Right ventricle myocardium inferior (tissue), 1 donor: ENCODE results near the gene ZDHHC11B. TPM values are rescaled to one million over a fixed set of nuclear protein-coding genes. Genes with fewer than 3 reads are reported as not detected.
A peak's percentile ranks its signal among the peaks of the same experiment; 100 is the strongest.
"Not testable (repeated sequence)": the region's sequence is repeated elsewhere in the genome, so short reads cannot be mapped to it uniquely, and the experiment has no call there.

Experiments
- ATAC-seq: fragments of 200-7000 bp; cut with Tn5 transposase; one replicate; pipeline ENCODE4 v1.9.1; 2020; ENCODE audit warnings: mild to moderate bottlenecking, moderate library complexity
- DNase-seq: peaks from one replicate; pipeline ENCODE4 v3.0.0; 2021; ENCODE audit errors: missing footprints
- intact Hi-C: fragments of 100-400 bp; cut with DNase I; formaldehyde crosslinking; loops from one replicate; pipeline ENCODE4 v1.11.0; 2022
- total RNA-seq: library from RNA; stranded (reverse); fragmentation: NEBNext Ultra II Directional; extraction: Animal tissue kit (Norgen Biotek cat#: 25700); gene quantifications from one replicate; pipeline ENCODE4 v1.2.1, GENCODE V29; 2021
- donor health status: DM: no; HTN: yes; CAD: no; lungs with severe emphysema.

The ZDHHC11B gene
- total RNA-seq, 1 donor from 2014 or later = 14.7 TPM

- DNase-seq, intact Hi-C loops: not testable (repeated sequence)
- peak; percentile 24 for ATAC-seq
Measured at GRCh38 chr5:745272-746142, 39.0 kb downstream of the ZDHHC11B start.

- DNase-seq, ATAC-seq, intact Hi-C loops: not testable (repeated sequence)
Measured at GRCh38 chr5:743696-744404, 40.7 kb downstream of the ZDHHC11B start.

GRCh38 chr5:742276-742675 lies 42.3 kb downstream of the ZDHHC11B start:
- DNase-seq, intact Hi-C loops, ATAC-seq: not testable (repeated sequence)

GRCh38 chr5:734145-734544 lies 50.4 kb downstream of the ZDHHC11B start:
- ATAC-seq = peak; percentile 16
- intact Hi-C loops, DNase-seq: not testable (repeated sequence)

DNA sequence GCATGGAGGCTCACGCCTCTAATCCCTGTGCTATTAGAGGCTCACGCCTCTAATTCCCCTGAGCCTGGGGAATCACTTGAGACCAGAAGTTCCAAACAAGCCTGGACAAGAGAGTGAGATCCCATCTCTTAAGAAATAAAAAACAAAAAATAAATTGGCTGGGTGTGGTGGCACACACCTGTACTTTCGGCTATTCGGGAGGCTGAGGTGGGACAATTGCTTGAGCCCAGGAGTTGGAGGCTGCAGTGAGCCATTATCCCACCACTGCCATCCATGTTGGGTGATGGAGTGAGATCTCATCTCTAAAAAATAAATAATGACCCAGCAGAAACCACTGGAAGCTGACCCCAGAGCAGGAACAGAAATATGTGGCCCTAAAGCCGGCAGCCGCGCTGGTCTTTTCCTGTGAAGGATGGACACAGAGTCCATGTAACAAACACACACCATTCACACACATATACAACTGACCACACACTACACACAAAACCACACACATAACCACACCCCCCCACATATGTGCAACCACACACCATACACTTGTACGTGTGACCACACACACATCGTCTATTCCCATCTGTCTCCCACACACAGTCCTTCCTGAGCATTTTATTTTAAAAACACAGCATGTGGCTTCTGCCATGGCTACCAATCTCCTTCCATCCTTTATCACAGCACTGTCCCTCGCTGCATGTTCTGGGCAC lies 51.6 kb downstream of the ZDHHC11B start:
- ATAC-seq, intact Hi-C loops, DNase-seq: not testable (repeated sequence)

DNA sequence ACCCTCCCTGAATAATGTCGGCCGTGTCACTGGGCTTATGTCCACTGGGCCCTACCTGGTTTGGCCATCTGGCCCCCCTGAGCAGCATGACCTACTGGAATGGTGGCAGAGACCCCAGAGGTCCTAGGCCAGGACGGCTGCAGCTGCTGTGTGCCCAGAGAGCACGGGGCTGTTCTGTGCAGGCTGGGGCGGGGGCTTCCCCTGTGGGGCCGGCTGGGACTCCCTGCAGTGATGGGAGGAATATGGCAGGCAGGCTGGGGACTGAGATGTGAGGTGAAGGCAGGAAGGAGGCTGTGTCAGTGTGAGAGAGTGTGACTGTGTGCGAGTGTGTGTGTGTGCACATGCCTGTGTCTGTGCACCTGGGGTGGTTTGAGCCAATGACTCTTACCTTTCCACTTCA lies 55.3 kb downstream of the ZDHHC11B start:
- intact Hi-C loops, DNase-seq, ATAC-seq: not testable (repeated sequence)

GRCh38 chr5:727087-727486 lies 57.4 kb downstream of the ZDHHC11B start:
- intact Hi-C loops, DNase-seq, ATAC-seq: not testable (repeated sequence)

DNA sequence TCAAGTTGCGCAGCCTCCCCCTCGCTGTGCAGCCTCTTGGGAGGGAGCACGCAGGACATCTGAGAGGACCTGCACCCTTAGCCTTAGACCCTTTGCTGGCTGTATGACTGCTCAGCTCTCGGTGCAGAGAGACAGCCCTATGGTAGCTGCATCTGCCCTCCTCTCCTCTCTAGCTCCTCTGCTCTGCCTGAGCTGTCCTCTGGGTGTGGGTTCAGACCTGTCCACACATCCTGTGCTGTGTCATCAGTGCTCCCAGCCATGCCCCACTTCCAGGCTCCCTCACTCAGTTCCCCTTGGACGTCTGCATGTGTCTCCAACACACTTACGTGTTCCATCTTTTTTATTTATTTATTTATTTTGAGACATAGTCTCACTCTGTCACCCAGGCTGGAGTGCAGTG lies 60.7 kb downstream of the ZDHHC11B start:
- intact Hi-C loops, DNase-seq, ATAC-seq: not testable (repeated sequence)

DNA sequence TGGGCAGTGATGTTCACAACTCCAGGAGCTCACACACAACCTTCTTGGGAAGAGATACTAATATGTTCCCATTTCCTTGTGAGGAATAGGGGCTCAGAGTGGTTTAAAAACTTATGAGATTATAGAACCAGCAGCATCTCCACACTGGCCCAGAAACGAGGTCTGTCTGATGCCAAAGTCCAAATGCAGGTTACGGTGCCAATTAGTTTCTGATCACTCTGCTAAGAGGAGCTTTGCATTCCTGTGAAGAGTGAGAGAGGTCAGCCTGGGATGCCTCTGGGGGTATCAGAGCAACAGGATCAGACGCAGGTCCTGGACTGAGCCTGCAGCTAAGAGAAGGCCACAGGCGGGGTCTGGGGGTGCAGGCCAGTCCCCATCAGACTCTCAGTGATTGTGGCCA lies 61.2 kb downstream of the ZDHHC11B start:
- intact Hi-C loops, ATAC-seq, DNase-seq: not testable (repeated sequence)

DNA sequence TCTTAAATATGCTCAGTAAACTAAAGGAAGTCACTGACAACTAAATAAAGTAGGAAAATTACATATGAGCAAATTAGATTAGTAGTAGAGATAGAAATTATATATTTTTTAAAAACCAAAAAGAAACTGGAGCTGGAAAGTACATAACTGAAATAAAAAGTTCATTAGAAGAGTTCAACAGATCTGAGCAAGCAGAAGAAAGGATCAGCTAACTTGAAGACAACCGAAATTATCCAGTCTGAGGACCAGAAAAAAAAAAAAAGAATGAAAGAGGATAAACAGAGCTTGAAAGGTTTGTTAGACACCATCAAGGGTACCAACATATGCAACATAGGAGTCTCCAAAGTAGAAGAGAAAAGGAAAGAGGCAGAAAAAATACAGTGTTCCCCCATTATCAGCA lies 65.2 kb downstream of the ZDHHC11B start:
- ATAC-seq, DNase-seq, intact Hi-C loops: not testable (repeated sequence)

DNA sequence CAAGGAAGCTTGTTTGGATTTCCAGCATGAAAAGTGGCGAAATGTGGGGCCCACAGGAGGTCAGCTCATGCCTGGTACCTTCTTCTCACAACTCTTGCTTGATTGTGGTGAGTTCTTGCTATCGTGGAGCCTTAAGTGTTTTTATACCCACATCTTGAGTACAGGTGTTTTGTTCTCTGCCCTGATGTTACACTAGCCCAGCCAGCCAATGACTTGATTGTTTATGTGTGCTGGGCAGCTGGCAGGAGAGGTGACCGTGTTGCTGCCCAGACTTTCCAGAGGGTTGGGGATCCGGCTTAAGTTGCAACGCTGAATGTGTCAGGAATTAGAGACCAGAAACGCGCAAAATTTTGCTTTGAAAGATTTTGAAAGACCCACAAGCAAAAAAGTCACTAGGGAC lies 67.4 kb downstream of the ZDHHC11B start:
- intact Hi-C loops = no loop called here
- no peak for DNase-seq

DNA sequence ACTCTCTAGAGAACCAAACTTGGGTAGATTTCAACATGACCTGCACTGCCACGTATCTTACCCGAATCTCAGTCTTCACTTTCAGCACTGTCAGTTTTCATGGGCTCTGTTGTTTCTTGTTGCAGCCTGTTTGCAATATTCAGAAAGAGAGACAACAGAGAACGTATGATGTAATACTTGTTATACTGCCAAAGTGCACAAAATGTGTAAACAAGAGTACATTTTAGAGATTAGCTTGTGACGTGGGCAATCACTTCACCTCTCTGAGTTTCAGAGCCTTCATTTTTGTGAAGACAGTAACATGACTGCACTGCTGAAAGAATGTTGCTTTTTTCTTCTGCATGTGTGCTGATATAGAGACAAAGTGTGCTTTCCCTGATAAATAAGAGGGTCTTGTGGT lies 67.8 kb downstream of the ZDHHC11B start:
- intact Hi-C loops, DNase-seq: not testable (repeated sequence)
- peak; percentile 34 for ATAC-seq

More for the DNA sequence above, 67.4 kb downstream of the ZDHHC11B start:
- ATAC-seq = no peak

GRCh38 chr5:715636-716035 lies 68.9 kb downstream of the ZDHHC11B start:
- intact Hi-C loops = not testable (repeated sequence)

GRCh38 chr5:714215-715118 lies 70.1 kb downstream of the ZDHHC11B start:
- DNase-seq, ATAC-seq, intact Hi-C loops: not testable (repeated sequence)

More at GRCh38 chr5:715636-716035, 68.9 kb downstream of the ZDHHC11B start:
- not testable (repeated sequence) for ATAC-seq, DNase-seq

GRCh38 chr5:713686-714085 lies 70.8 kb downstream of the ZDHHC11B start:
- intact Hi-C loops, ATAC-seq, DNase-seq: not testable (repeated sequence)

DNA sequence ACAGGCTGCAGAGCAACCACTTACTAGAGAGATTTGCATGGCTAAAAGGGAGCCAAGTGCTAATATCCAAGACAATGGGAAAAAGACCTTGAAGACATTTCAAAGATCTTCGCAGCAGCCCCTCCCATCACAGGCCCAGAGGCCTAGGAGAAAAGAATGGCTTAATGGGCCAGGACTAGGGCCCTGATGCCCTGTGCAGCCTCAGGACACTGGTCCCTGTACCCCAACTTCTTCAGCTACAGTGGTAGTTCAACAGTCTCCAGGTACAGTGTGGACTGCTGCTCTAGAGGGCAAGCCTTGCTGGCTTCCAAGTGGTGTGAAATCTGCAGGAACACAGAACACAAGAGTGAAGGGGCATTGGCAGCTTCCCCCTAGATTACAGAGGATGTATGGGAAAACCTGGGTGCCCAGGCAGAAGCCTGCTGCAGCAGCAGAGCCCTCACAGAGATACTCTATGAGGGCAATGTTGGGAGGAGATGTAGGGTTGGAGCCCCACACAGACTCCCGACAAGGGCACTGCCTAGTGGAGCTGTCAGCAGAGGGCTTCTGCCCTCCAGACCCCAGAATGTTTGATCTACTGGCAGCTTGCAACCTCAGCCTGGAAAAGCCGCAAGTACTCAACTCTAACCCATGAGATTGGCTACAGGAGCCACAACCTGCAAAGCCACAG lies 75.5 kb downstream of the ZDHHC11B start:
- ATAC-seq, DNase-seq, intact Hi-C loops: not testable (repeated sequence)

- DNase-seq, ATAC-seq, intact Hi-C loops: not testable (repeated sequence)
Measured at GRCh38 chr5:708374-708773, 76.2 kb downstream of the ZDHHC11B start.
